Neural progenitor cell (in vitro differentiated cells): Measurements from ENCODE around the gene CHRM5. TPM values are rescaled to one million over a fixed set of nuclear protein-coding genes. Genes with fewer than 3 reads are reported as not detected.

ENCODE experiments used
- DNase-seq: peaks from one replicate; pipeline ENCODE4 v3.0.0-alpha.2; 2016; ENCODE audit warnings: low spot score
- H2AFZ ChIP-seq: fragments of 200-600 bp; sonication (generic); replicated peaks from 2 replicates; pipeline ENCODE4 v1.6.1; 2016; ENCODE audit warnings: antibody characterized with exemption
- H3F3A ChIP-seq: fragments of 200-600 bp; sonication (generic); 2 replicates; pipeline ENCODE4 v1.6.1; 2016; ENCODE audit warnings: antibody characterized with exemption, low read depth
- H3K27ac ChIP-seq: fragments of 200-600 bp; sonication (generic); 2 replicates; pipeline ENCODE4 v1.5.1; 2016; ENCODE audit warnings: mild to moderate bottlenecking
- H3K27me3 ChIP-seq: fragments of 200-600 bp; sonication (generic); 2 replicates; pipeline ENCODE4 v1.6.1; 2016; ENCODE audit warnings: mild to moderate bottlenecking, moderate library complexity
- H3K36me3 ChIP-seq: fragments of 200-600 bp; sonication (generic); 2 replicates; pipeline ENCODE4 v1.5.1; 2016
- H3K4me1 ChIP-seq: fragments of 200-600 bp; sonication (generic); 2 replicates; pipeline ENCODE4 v1.6.1; 2016; ENCODE audit warnings: mixed run types
- H3K4me2 ChIP-seq: fragments of 200-600 bp; sonication (generic); 2 replicates; pipeline ENCODE4 v1.6.1; 2016
- H3K4me3 ChIP-seq: fragments of 200-600 bp; sonication (generic); 2 replicates; pipeline ENCODE4 v1.5.1; 2016
- H3K79me2 ChIP-seq: fragments of 200-600 bp; sonication (generic); 2 replicates; pipeline ENCODE4 v1.6.1; 2016; ENCODE audit warnings: low read depth
- H3K9ac ChIP-seq: fragments of 200-600 bp; sonication (generic); 2 replicates; pipeline ENCODE4 v1.6.1; 2016
- H3K9me3 ChIP-seq: fragments of 200-600 bp; sonication (generic); 2 replicates; pipeline ENCODE4 v1.5.1; 2016; ENCODE audit warnings: low read depth
- H4K20me1 ChIP-seq: fragments of 200-600 bp; sonication (generic); 2 replicates; pipeline ENCODE4 v1.6.1; 2016; ENCODE audit warnings: low read depth
- H3K27ac Mint-ChIP-seq: 3 replicates; pipeline ENCODE4 v1.8.0; 2021; ENCODE audit warnings: mixed read lengths
- H3K27me3 Mint-ChIP-seq: 2 replicates; pipeline ENCODE4 v1.8.0; 2022; ENCODE audit warnings: low read depth, mild to moderate bottlenecking, inconsistent platforms, moderate library complexity, mixed read lengths; ENCODE audit not compliant: insufficient read depth
- H3K36me3 Mint-ChIP-seq: 3 replicates; pipeline ENCODE4 v1.8.0; 2021; ENCODE audit warnings: mixed read lengths
- H3K4me1 Mint-ChIP-seq: 3 replicates; pipeline ENCODE4 v1.8.0; 2021; ENCODE audit warnings: mixed read lengths
- H3K4me3 Mint-ChIP-seq: 3 replicates; pipeline ENCODE4 v1.8.0; 2021; ENCODE audit warnings: mild to moderate bottlenecking, moderate library complexity, mixed read lengths
- H3K9me3 Mint-ChIP-seq: 3 replicates; pipeline ENCODE4 v1.8.0; 2020; ENCODE audit warnings: mixed read lengths
- EZH2 ChIP-seq: fragments of 200-600 bp; sonication (generic); IDR thresholded peaks from 2 replicates; pipeline ENCODE4 v1.6.1; 2017; ENCODE audit warnings: antibody characterized with exemption, mild to moderate bottlenecking, moderate library complexity
- EZH2phosphoT487 ChIP-seq: fragments of 200-600 bp; sonication (generic); IDR thresholded peaks from 2 replicates; pipeline ENCODE4 v1.6.1; 2017; ENCODE audit warnings: antibody characterized with exemption
- total RNA-seq: library from RNA; depleted of rRNA; stranded (reverse); fragments of >200 nt; gene quantifications from 2 replicates; pipeline ENCODE4 v1.2.3, GENCODE V29; 2015; ENCODE audit warnings: low replicate concordance
- TF ChIP-seq, protein P1 (sequence below): fragments of 200-600 bp; sonication (generic); IDR thresholded peaks from 2 replicates; pipeline ENCODE4 v1.5.1; 2017; ENCODE audit warnings: antibody characterized with exemption, mild to moderate bottlenecking

Gene CHRM5
- total RNA-seq, 1 donor from 2014 or later: not detected

DNA sequence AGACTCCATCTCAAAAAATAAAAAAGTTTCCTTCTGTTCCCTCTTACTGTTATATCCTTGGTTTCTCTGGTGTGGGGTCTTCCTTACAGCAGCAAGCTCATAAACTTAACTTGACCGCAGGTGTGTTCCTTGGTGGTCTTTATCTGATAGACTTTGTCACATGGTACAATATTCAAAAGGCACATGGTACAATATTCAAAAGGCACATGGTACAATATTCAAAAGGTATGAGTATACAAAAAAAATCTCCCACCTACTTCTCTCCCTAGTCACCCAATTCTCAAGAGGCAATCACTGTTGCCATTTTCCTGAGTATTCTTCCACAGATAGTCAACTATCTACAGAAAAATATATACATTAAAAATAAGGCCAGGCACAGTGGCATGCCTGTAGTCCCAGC is 138.1 kb downstream of the CHRM5 start:
- no peak for DNase-seq
- Histone ChIP-seq H3K4me1 (no peaks in the 10 kb centered on the region), H3K9me3 (no peaks in the 10 kb centered on the region), H3K36me3 (no peaks in the 10 kb centered on the region), H3K4me3 (no peak overlapping the region), H3K9ac (no peak overlapping the region), H3K79me2 (peaks cover 2% of the 10 kb centered on the region), H3K27me3 (no peaks in the 10 kb centered on the region), H3K4me2 (no peak overlapping the region), H4K20me1 (no peaks in the 10 kb centered on the region), H3K27ac (no peak overlapping the region), H2AFZ (no peak overlapping the region), H3F3A (no peaks in the 10 kb centered on the region)
- H3K36me3 Mint-ChIP-seq: peaks cover 3% of the 10 kb centered on the region
- no peak overlapping the region for H3K27ac Mint-ChIP-seq
- TF ChIP-seq, protein P1, sequence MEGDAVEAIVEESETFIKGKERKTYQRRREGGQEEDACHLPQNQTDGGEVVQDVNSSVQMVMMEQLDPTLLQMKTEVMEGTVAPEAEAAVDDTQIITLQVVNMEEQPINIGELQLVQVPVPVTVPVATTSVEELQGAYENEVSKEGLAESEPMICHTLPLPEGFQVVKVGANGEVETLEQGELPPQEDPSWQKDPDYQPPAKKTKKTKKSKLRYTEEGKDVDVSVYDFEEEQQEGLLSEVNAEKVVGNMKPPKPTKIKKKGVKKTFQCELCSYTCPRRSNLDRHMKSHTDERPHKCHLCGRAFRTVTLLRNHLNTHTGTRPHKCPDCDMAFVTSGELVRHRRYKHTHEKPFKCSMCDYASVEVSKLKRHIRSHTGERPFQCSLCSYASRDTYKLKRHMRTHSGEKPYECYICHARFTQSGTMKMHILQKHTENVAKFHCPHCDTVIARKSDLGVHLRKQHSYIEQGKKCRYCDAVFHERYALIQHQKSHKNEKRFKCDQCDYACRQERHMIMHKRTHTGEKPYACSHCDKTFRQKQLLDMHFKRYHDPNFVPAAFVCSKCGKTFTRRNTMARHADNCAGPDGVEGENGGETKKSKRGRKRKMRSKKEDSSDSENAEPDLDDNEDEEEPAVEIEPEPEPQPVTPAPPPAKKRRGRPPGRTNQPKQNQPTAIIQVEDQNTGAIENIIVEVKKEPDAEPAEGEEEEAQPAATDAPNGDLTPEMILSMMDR: no peak
- TF ChIP-seq EZH2phosphoT487: no peak
- no peak for TF ChIP-seq EZH2
- H3K9me3 Mint-ChIP-seq: no peaks in the 10 kb centered on the region
- H3K4me1 Mint-ChIP-seq: peaks cover 4% of the 10 kb centered on the region
- H3K4me3 Mint-ChIP-seq: no peak overlapping the region
- peaks cover 2% of the 10 kb centered on the region for H3K27me3 Mint-ChIP-seq

DNA sequence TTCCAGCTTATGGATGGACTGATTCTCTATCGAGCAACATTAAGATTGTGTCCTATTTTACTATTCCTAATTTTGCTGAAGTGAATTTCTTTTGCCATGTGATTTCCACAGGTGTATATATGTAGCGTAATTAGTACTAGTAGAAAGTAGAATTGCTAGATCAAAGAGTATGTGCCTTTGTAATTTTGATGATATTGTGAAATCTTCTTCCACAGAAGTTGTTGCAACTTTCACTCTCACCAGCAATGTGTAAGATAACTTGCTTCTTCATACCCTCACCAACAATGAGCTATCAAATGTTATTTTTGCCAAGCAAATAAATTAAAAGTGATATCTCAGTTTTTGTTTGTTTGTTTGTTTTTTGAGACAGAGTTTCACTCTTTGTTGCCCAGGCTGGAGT is 139.0 kb downstream of the CHRM5 start:
- no peak for TF ChIP-seq EZH2
- TF ChIP-seq EZH2phosphoT487: no peak
- TF ChIP-seq, protein P1: no peak
- H3K36me3 Mint-ChIP-seq: peaks cover 3% of the 10 kb centered on the region
- no peaks in the 10 kb centered on the region for H3K79me2 ChIP-seq
- no peaks in the 10 kb centered on the region for H3K9me3 ChIP-seq
- no peak for DNase-seq
- H3K27me3 ChIP-seq: no peaks in the 10 kb centered on the region
- H3K4me1 ChIP-seq: no peaks in the 10 kb centered on the region
- H3F3A ChIP-seq: no peaks in the 10 kb centered on the region
- no peak overlapping the region for H3K27ac Mint-ChIP-seq
- peaks cover 2% of the 10 kb centered on the region for H3K27me3 Mint-ChIP-seq
- H3K9me3 Mint-ChIP-seq: no peaks in the 10 kb centered on the region
- peaks cover 4% of the 10 kb centered on the region for H3K4me1 Mint-ChIP-seq
- no peak overlapping the region for H3K27ac ChIP-seq
- no peak overlapping the region for H3K4me3 ChIP-seq
- no peaks in the 10 kb centered on the region for H4K20me1 ChIP-seq
- H3K9ac ChIP-seq: no peak overlapping the region
- H3K4me2 ChIP-seq: no peak overlapping the region
- no peaks in the 10 kb centered on the region for H3K36me3 ChIP-seq
- H2AFZ ChIP-seq: no peak overlapping the region
- no peak overlapping the region for H3K4me3 Mint-ChIP-seq

DNA sequence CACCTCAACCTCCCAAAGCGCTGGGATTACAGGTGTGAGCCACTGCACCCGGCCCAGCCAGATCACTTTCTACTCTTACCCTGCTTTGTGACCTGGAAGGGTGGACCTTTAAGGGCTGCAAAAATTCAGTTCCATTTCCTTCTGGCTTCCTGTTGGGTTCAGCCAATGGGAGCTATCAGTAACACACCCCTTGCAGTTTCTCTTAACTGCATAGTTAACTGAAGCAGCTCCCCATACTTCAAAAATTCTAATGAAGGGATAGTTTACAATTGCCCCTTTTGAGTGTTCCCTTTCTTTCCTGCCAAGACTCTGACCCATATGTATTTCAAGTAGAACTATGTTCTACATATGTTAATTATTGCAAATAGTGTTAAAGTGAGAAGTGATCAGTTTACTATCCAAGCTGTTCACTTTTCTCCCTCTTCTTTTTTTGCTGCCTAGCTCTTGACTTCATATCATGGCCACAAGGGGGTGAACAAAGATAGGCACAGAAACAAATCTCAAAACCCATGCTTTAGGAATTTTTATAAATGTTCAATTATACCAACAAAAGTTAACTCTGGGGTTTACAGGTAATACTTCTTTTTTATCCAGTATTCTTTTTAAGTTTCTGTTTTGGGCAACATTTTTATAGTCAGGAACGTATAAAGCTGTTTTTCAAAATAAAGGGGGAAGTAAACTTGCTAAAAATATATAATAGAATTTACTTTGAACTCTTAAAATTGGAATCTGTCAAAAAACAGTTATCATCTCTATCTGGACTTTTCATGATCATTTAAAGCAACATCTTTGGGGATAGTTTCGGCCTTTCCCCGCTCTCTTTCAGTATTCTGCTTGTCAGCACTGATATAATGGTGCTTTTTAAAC is 141.7 kb downstream of the CHRM5 start:
- H3K27me3 ChIP-seq: no peaks in the 10 kb centered on the region
- H3K4me3 ChIP-seq: no peak overlapping the region
- H3K9ac ChIP-seq: no peak overlapping the region
- H3K36me3 ChIP-seq: no peaks in the 10 kb centered on the region
- Mint-ChIP-seq H3K27me3 (no peaks in the 10 kb centered on the region), H3K27ac (no peak overlapping the region), H3K36me3 (no peaks in the 10 kb centered on the region), H3K4me3 (no peak overlapping the region), H3K4me1 (no peaks in the 10 kb centered on the region), H3K9me3 (no peaks in the 10 kb centered on the region)
- H3K9me3 ChIP-seq: no peaks in the 10 kb centered on the region
- no peaks in the 10 kb centered on the region for H3F3A ChIP-seq
- H3K27ac ChIP-seq: no peak overlapping the region
- no peaks in the 10 kb centered on the region for H3K4me1 ChIP-seq
- no peak for TF ChIP-seq EZH2phosphoT487
- TF ChIP-seq, protein P1: peak; percentile 81
- no peak for TF ChIP-seq EZH2
- H3K79me2 ChIP-seq: no peaks in the 10 kb centered on the region
- H4K20me1 ChIP-seq: no peaks in the 10 kb centered on the region
- no peak overlapping the region for H3K4me2 ChIP-seq
- DNase-seq: peak; percentile 32
- H2AFZ ChIP-seq: peak overlapping the region; percentile 32
